GF-D8 (cell line): ENCODE data around the gene GNPDA1.

Experiments
- DNase-seq: peaks from one replicate; lab custom pipeline; 2025; lab: John Stamatoyannopoulos, UW

Gene GNPDA1

GRCh38 chr5:141957367-141957996, 55.3 kb downstream of the GNPDA1 start:
- peak; percentile 37 for DNase-seq

DNA sequence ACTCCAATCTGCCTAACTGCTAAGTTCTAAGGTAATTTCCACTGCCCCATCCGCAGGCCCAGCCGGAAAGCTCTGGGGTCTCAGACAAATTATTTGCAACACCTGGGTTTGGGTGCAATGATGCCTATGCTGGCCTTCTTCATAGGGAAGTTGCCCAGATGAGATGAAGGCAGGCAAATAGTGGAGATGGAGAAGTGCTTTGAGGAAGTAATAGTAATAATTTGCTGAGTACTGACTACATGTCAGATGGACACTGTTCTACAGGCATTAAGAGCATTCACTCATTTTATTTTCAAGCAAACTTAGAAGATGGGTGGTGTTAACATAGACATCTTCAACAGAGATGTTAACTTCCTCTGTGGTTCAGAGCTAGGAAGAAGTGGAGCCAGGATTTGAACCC, 58.6 kb downstream of the GNPDA1 start:
- no peak for DNase-seq

DNA sequence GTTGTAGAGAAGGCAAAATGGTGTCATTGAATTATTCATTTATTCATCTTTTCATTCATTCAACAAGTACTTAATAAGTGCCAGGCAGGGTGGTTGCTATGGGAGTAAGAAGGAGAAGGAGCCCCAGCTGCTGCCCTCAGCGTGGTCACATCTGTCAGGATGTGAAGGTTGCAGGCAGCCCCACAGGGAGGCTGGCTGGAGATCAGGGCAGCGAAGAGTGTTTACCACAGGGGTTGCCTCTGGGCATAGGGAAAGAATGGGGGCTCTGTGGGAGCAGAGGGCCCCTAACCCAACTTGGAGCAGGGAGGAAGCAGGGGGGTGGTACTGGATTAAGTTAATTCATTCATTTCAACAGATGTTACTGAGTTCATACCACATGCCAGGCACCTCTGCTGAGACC, 60.8 kb downstream of the GNPDA1 start:
- no peak for DNase-seq

GRCh38 chr5:141951332-141951781, 61.5 kb downstream of the GNPDA1 start:
- DNase-seq = no peak
